Dendritic cell treated with granulocyte-macrophage colony-stimulating factor and Interleukin-4, amounts not matched to agents 40 ng/mL and 50 ng/mL, for 4 days (primary cell): Measurements from ENCODE around the gene MEA1.
A peak's percentile ranks its signal among the peaks of the same experiment; 100 is the strongest.
"Not testable (repeated sequence)": the region's sequence is repeated elsewhere in the genome, so short reads cannot be mapped to it uniquely, and the experiment has no call there.

ENCODE experiments used
- H3K27ac Mint-ChIP-seq: one replicate; pipeline ENCODE4 v1.8.0; 2022; ENCODE audit warnings: mild to moderate bottlenecking, mixed read lengths
- H3K27me3 Mint-ChIP-seq: one replicate; pipeline ENCODE4 v1.8.0; 2022; ENCODE audit warnings: mild to moderate bottlenecking, mixed read lengths
- H3K36me3 Mint-ChIP-seq: one replicate; pipeline ENCODE4 v1.8.0; 2022; ENCODE audit warnings: low read depth, mixed read lengths
- H3K4me1 Mint-ChIP-seq: one replicate; pipeline ENCODE4 v1.8.0; 2022; ENCODE audit warnings: low read depth, mixed read lengths
- H3K4me3 Mint-ChIP-seq: one replicate; pipeline ENCODE4 v1.8.0; 2022; ENCODE audit warnings: mild to moderate bottlenecking, moderate library complexity, mixed read lengths
- H3K9me3 Mint-ChIP-seq: one replicate; pipeline ENCODE4 v1.8.0; 2022; ENCODE audit warnings: mixed read lengths
- intact Hi-C: fragments of 100-400 bp; cut with micrococcal nuclease; formaldehyde crosslinking; loops from one replicate; pipeline ENCODE4 v1.15.0; 2022

The MEA1 gene

DNA sequence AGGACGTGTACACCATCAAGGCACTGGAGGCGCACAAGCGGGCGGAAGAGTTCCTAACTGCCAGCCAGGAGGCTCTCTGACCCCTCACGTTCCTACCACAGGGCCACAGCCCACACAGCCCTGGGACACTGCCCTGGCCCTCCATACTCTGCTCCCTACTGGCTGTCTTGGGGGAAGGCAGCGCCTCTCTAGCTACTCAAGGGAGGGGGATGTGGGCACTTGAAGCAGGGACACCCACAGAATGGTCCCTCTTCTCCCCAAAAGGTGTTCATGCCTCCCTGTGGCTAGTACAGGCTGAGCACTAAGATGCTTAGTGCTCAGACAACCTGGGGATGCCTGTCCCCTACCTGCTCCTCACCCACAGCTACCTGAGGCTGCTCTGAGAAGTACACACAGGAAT is 2.5 kb downstream of the MEA1 start:
- H3K27me3 Mint-ChIP-seq = no peaks in the 10 kb centered on the region
- H3K4me3 Mint-ChIP-seq = no peak overlapping the region
- H3K9me3 Mint-ChIP-seq = no peaks in the 10 kb centered on the region
- no peak overlapping the region for H3K27ac Mint-ChIP-seq
- intact Hi-C loops = loop anchor here (5.0 kb wide), 1 partner anchor 794 kb away; the partner anchor contains the start of gene MRPS10
- H3K4me1 Mint-ChIP-seq = peaks cover 44% of the 10 kb centered on the region
- peaks cover 90% of the 10 kb centered on the region for H3K36me3 Mint-ChIP-seq

DNA sequence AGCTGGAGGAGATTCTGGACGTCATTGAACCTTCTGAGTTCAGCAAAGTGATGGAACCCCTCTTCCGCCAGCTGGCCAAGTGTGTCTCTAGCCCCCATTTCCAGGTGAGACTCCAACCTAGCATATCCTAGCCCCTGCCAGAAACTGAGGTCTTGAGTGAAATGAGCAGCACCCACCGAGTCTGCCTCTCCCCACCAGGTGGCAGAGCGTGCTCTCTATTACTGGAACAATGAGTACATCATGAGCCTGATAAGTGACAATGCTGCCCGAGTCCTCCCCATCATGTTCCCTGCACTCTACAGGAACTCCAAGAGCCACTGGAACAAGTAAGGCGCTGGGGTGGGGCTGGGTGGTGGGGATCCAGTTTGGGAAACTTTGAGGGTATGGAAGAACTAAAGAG is 4.6 kb downstream of the MEA1 start:
- no peaks in the 10 kb centered on the region for H3K27me3 Mint-ChIP-seq
- H3K9me3 Mint-ChIP-seq = no peaks in the 10 kb centered on the region
- intact Hi-C loops = loop anchor here (2.0 kb wide), 1 partner anchor 134 kb away; no protein-coding TSS in a partner anchor
- peaks cover 90% of the 10 kb centered on the region for H3K36me3 Mint-ChIP-seq
- peaks cover 32% of the 10 kb centered on the region for H3K4me1 Mint-ChIP-seq
- H3K4me3 Mint-ChIP-seq = no peak overlapping the region
- no peak overlapping the region for H3K27ac Mint-ChIP-seq

DNA sequence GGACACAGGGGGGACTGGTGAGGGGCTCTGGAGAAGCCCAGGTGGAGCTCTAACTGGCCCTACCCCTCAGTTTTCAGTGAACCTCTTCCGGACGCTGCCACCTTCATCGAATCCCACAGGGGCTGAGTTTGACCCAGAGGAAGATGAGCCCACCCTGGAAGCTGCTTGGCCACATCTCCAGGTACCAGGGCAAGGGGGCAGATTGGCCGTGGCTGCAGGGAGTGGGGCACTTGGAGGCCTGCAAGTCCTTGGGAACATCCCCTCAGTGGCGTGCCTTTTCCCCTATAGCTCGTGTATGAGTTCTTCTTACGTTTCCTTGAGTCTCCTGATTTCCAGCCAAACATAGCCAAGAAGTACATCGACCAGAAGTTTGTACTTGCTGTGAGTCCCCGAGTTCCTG is 6.6 kb downstream of the MEA1 start:
- intact Hi-C loops = no loop called here
- Mint-ChIP-seq H3K27ac (no peak overlapping the region), H3K9me3 (no peaks in the 10 kb centered on the region), H3K36me3 (peaks cover 80% of the 10 kb centered on the region), H3K27me3 (no peaks in the 10 kb centered on the region), H3K4me1 (peaks cover 16% of the 10 kb centered on the region), H3K4me3 (no peak overlapping the region)

DNA sequence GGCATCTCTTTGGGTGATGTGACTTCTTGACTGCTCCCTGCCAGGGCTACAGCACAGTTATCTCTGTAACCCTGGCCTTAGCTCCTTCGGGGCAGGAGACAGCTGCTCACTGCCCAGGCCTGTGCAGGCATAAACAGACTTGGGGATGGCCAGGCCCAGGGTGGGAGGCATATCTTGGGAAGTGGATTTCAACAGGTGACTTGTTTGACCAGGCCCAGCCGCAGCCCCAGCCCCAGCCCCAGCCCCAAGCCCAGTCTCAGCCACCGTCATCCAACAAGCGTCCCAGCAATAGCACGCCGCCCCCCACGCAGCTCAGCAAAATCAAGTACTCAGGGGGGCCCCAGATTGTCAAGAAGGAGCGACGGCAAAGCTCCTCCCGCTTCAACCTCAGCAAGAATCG is 7.5 kb downstream of the MEA1 start:
- peaks cover 7% of the 10 kb centered on the region for H3K4me1 Mint-ChIP-seq
- H3K36me3 Mint-ChIP-seq = peaks cover 71% of the 10 kb centered on the region
- H3K27ac Mint-ChIP-seq = no peak overlapping the region
- no peak overlapping the region for H3K4me3 Mint-ChIP-seq
- intact Hi-C loops = no loop called here
- no peaks in the 10 kb centered on the region for H3K9me3 Mint-ChIP-seq
- H3K27me3 Mint-ChIP-seq = no peaks in the 10 kb centered on the region

DNA sequence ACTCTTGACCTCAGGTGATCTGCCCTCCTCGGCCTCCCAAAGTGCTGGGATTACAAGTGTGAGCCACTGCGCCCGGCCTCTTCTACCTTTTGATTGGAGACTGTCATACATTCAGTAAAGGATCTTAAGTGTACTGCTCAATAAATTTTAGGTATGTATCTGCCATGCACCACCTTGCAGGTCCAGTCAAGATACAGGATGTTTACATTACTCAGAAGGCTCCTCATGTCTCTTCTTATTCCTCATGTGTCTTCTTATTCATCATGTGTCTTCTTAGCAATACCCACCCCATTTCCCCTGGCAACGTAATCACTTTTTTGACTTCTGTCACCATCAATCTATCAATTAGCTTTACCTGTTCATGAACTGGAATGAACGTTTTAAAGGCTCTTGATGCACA is 7.9 kb downstream of the MEA1 start:
- intact Hi-C loops = no loop called here
- H3K36me3 Mint-ChIP-seq = peaks cover 67% of the 10 kb centered on the region
- H3K27ac Mint-ChIP-seq = no peak overlapping the region
- H3K27me3 Mint-ChIP-seq = no peaks in the 10 kb centered on the region
- H3K4me1 Mint-ChIP-seq = peaks cover 3% of the 10 kb centered on the region
- no peaks in the 10 kb centered on the region for H3K9me3 Mint-ChIP-seq
- no peak overlapping the region for H3K4me3 Mint-ChIP-seq

DNA sequence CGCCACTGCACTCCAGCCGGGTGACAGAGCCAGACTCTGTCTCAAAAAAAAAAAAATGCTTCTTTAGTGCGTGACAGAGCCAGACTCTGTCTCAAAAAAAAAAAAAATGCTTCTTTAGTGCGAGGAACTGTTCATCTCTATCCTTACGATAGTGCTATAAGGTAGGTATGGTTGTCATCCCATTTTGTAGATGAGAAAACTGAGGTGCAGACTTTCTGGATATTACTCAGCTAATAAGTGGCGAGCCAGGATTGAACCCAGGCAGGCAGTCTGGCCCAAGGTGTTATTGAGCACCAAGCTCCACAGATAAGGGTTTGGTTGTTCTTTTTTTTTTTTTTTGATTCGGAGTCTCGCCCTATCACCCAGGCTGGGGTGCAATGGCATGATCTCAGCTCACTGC is 11.9 kb downstream of the MEA1 start:
- H3K4me1 Mint-ChIP-seq = no peaks in the 10 kb centered on the region
- no peaks in the 10 kb centered on the region for H3K9me3 Mint-ChIP-seq
- H3K27ac Mint-ChIP-seq = no peak overlapping the region
- intact Hi-C loops = no loop called here
- no peak overlapping the region for H3K4me3 Mint-ChIP-seq
- H3K36me3 Mint-ChIP-seq = peaks cover 34% of the 10 kb centered on the region
- no peaks in the 10 kb centered on the region for H3K27me3 Mint-ChIP-seq

DNA sequence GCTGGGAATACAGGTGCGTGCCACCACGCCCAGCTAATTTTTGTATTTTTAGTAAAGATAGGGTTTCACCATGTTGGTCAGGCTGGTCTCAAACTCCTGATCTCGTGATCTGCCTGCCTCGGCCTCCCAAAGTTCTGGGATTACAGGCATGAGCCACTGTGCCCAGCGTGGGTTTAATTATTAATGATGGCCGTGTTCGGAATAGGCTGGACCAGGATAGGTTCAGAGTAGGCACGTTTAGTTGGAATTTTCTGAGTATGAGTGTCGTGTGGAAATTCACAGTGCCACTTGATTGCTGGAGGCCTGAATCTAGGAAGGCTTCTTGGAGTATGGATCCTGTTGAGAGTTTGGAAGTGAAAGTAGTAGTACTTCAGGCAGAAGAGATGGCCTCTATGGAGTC is 15.5 kb downstream of the MEA1 start:
- H3K27me3 Mint-ChIP-seq, H3K9me3 Mint-ChIP-seq, intact Hi-C loops, H3K27ac Mint-ChIP-seq, H3K4me1 Mint-ChIP-seq, H3K4me3 Mint-ChIP-seq: not testable (repeated sequence)
- peaks cover 29% of the 10 kb centered on the region for H3K36me3 Mint-ChIP-seq

DNA sequence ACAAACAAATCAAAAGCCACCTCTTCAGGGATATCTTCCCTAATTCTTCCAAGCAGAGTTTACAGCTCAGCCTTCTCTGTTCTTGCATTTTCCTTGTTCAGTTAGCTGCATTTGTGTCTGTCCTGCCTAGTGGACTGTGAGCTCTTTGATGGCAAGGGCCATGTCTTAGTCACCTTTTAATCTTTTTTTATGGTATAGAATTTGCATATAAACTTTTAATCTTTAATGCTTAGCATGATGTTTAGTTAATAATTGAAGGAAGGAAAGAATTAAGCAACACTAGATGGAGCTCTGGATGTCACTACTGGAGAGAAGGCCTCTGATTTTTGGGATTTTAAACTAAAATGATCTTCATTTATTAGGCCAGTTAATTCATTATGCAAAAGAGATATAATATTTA is 17.2 kb downstream of the MEA1 start:
- H3K27ac Mint-ChIP-seq = no peak overlapping the region
- no peak overlapping the region for H3K4me3 Mint-ChIP-seq

DNA sequence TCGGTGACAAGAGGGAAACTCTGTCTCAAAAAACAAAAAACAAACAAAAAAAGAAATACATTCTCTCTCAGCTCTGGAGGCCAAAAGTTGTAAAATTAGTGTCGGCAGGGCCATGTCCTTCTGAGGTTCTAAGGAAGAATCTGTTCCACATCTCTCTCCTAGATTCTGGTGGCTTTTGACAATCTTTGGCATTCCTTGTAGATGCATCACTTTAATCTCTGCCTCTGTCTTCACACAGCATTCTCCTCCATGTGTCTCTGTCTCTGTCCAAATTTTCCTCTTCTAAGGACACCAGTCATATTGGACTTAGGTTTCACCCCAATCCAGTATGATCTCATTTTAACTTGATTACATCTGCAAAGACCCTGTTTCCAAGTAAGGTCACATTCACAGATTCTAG is 20.3 kb downstream of the MEA1 start:
- peaks cover 11% of the 10 kb centered on the region for H3K4me1 Mint-ChIP-seq
- no peak overlapping the region for H3K4me3 Mint-ChIP-seq
- H3K36me3 Mint-ChIP-seq = peaks cover 62% of the 10 kb centered on the region
- H3K27me3 Mint-ChIP-seq = no peaks in the 10 kb centered on the region
- H3K9me3 Mint-ChIP-seq = no peaks in the 10 kb centered on the region
- H3K27ac Mint-ChIP-seq = no peak overlapping the region
- intact Hi-C loops = no loop called here

More for the DNA sequence above, 17.2 kb downstream of the MEA1 start:
- Mint-ChIP-seq H3K36me3 (peaks cover 33% of the 10 kb centered on the region), H3K4me1 (no peaks in the 10 kb centered on the region), H3K27me3 (no peaks in the 10 kb centered on the region), H3K9me3 (no peaks in the 10 kb centered on the region)
- intact Hi-C loops = no loop called here

DNA sequence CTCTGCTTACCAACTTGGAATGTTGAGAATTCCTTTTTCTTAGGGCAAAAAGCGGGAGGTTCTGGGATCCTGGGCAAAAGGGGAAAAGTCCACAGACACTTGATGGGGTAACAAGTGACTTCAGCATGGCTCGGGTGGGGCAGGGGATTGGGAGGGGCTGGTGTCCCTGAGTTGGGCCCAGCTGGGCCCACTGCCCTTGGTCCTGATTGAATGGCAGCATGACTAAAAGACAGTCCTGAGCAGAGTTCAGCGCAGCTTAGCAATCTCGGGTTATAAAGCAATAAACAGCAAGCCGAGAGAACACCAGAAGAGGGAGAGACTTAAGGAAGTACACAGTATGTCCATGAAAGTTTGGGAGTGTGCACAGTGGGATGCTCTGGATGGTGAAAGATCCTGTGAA is 23.8 kb downstream of the MEA1 start:
- Mint-ChIP-seq H3K4me3 (no peak overlapping the region), H3K9me3 (no peaks in the 10 kb centered on the region), H3K36me3 (peaks cover 64% of the 10 kb centered on the region), H3K4me1 (peaks cover 46% of the 10 kb centered on the region), H3K27me3 (no peaks in the 10 kb centered on the region), H3K27ac (no peak overlapping the region)
- intact Hi-C loops = loop anchor here (10.0 kb wide), 1 partner anchor 65 kb away; the partner anchor contains the start of genes CUL7, KLC4 and MRPL2

DNA sequence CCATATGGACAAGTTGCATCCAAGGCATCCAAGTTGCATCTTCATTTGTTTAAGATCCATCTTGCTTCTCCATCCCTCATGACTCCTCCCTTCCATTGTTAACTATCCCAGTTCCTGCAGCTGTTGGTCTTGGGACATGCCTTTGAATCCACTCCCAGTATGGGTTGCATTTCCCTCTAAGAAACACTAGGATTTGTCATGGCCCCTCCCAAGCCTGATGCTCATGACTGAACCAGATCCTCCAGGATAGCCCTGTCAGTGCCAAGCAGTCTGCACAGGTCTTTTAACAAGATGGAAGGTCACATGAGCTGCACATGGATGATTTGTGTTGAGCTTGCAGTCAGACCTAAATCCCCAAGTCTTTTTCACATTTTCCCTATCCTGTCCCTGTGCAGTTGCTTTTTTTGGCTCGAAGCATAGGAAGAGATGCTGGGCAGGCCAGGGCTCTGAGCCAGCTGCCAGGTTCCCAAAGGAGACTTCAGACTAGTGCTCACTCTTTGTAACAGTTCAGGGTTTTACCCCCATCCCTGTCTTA is 25.2 kb downstream of the MEA1 start:
- Mint-ChIP-seq H3K27ac (no peak overlapping the region), H3K9me3 (no peaks in the 10 kb centered on the region), H3K27me3 (no peaks in the 10 kb centered on the region), H3K4me3 (no peak overlapping the region), H3K4me1 (peaks cover 54% of the 10 kb centered on the region), H3K36me3 (peaks cover 65% of the 10 kb centered on the region)
- intact Hi-C loops = loop anchor here (10.0 kb wide), 1 partner anchor 66 kb away; the partner anchor contains the start of genes CUL7, KLC4 and MRPL2

DNA sequence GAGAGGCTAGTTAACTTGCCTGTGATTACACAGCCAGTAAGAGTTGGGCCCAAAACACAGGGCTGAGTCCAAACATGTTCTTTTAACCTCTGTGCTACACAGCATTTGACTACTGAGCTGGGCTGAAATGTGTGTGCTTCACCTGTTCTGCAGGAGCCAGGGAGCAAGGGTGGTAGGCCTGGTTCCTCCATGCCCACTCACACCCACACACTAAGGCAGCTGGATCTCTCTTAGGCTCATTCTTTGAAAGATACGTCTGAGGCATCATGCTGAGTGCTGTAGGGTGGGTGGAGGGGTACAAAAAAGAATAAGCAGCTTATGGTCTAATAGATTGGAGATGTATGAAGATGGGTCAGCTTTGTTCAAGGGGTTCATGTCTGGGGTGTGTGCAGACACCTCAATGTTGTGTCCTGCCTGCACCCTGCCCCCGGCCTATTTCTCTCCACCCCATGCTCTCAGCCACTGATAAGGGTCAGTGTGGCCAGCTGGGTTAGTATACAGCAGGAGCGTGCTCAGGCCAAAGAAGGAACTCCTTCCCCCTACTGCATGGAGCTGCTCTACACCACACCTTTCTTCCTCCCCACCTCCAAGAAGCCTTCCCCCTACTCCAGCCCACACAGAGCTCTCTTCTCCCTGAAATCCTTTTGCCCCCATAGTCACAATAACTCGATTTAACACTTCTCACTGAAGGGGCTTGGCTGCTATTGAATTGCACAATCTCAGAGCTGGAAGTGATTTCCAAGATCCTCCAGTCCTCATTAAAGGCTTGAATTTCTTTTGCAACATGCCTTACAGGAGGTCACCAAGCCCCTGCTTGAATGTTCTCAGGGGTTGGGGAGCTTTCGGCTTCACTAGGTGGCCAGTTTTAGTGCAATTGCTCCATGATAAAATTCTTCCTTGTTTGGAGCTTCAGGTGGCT is 26.0 kb downstream of the MEA1 start:
- H3K4me1 Mint-ChIP-seq = peaks cover 56% of the 10 kb centered on the region
- intact Hi-C loops = loop anchor here (10.0 kb wide), 1 partner anchor 67 kb away; the partner anchor contains the start of genes CUL7, KLC4 and MRPL2
- no peak overlapping the region for H3K27ac Mint-ChIP-seq
- peaks cover 60% of the 10 kb centered on the region for H3K36me3 Mint-ChIP-seq
- H3K27me3 Mint-ChIP-seq = no peaks in the 10 kb centered on the region
- no peak overlapping the region for H3K4me3 Mint-ChIP-seq
- no peaks in the 10 kb centered on the region for H3K9me3 Mint-ChIP-seq

DNA sequence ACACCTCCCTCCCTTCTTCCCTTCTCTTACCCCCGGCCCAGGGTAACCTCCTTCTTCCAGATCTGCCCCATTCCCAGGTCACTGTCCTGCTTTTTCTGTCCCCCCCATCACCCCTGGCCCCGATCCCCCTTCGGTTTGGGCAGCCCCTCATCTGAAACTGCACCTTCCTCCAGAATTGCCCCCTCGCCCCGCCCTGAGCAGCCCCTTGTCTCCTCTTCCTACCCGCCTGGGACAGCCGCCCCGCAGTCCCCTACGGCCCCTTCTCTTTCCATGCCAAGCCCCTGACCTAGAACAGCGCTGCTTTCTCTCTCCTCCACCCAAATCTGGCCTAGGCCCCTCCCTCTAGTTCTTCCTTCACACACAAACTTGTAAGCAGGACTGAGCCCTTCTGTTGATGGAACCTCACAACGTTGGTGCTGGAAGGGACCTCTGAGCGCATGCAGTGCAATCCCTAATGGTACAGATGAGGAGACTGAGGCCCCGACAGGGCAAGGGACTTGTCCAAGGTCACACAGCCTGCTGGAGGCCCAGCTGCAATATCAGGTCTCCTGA is 28.7 kb downstream of the MEA1 start:
- Mint-ChIP-seq H3K36me3 (peaks cover 32% of the 10 kb centered on the region), H3K4me1 (peaks cover 66% of the 10 kb centered on the region)

More for the DNA sequence above, 28.7 kb downstream of the MEA1 start:
- Mint-ChIP-seq H3K27me3 (no peaks in the 10 kb centered on the region), H3K4me3 (peak overlapping the region; percentile 80), H3K27ac (peak overlapping the region; percentile 80), H3K9me3 (no peaks in the 10 kb centered on the region)
- intact Hi-C loops = loop anchor here (2.0 to 10.0 kb wide), 3 partner anchors 30 to 70 kb away; partner anchors contain the start of genes CUL7, KLC4, KLHDC3 and MRPL2
